B cell (primary cell): ENCODE measurements around the gene C14orf119. TPM values are rescaled to one million over a fixed set of nuclear protein-coding genes. Genes with fewer than 3 reads are reported as not detected.

Source experiments
- ATAC-seq: fragments of 200-7000 bp; cut with Tn5 transposase; one replicate; pipeline ENCODE4 v1.10.0; 2021; ENCODE audit warnings: low read depth, mild to moderate bottlenecking, moderate number of reproducible peaks, moderate library complexity
- CTCF ChIA-PET: fragments of 350-600 bp; sonication (Branson Sonifier 250); formaldehyde crosslinking; loops from one replicate; lab custom pipeline; 2021; ENCODE audit warnings: antibody characterized with exemption, inconsistent platforms; lab: Charles Lee
- POLR2A ChIA-PET: fragments of 350-600 bp; sonication (Branson Sonifier 250); formaldehyde crosslinking; loops from one replicate; lab custom pipeline; 2021; ENCODE audit warnings: antibody characterized with exemption; lab: Charles Lee
- DNase-seq: peaks from one replicate; pipeline ENCODE4 v3.0.0; 2013
- H2AFZ ChIP-seq: 2 replicates; pipeline ENCODE4 v1.6.1; 2012; ENCODE audit warnings: mild to moderate bottlenecking, low read depth, low read length; ENCODE audit not compliant: insufficient read depth, poor library complexity, severe bottlenecking
- H3K27ac ChIP-seq, 2 donors: 1 replicate in 1 of 2; 2 replicates in 1 of 2; pipeline ENCODE4 v1.5.1; 2012 to 2013; ENCODE audit warnings: low read length in 2 of 2, mild to moderate bottlenecking in 2 of 2, moderate library complexity in 1 of 2
- H3K27me3 ChIP-seq, 4 experiments: fragments of 200-600 bp in 1 of 4; sonication (generic) in 1 of 4; replicated peaks in 1 of 4; 1 replicate in 2 of 4; 2 replicates in 2 of 4; pipeline versions ENCODE4 v1.6.1 to v1.7.0; 2013 to 2016; ENCODE audit warnings: low read length in 3 of 4, mild to moderate bottlenecking in 2 of 4, mixed read lengths in 1 of 4, moderate library complexity in 1 of 4; ENCODE audit not compliant: insufficient read depth in 4 of 4, control insufficient read depth in 3 of 4; ENCODE audit errors: control extremely low read depth in 1 of 4
- H3K36me3 ChIP-seq, 2 experiments: replicated peaks in 1 of 2; 1 replicate in 1 of 2; 2 replicates in 1 of 2; pipeline versions ENCODE4 v1.6.1 to v1.7.1; 2013; ENCODE audit warnings: low read length in 1 of 2; ENCODE audit not compliant: insufficient read depth in 2 of 2, control insufficient read depth in 1 of 2; ENCODE audit errors: control extremely low read depth in 1 of 2, extremely low read depth in 1 of 2
- H3K4me1 ChIP-seq, 2 donors: fragments of 200-600 bp in 1 of 2; sonication (generic) in 1 of 2; 1 replicate in 1 of 2; 2 replicates in 1 of 2; pipeline versions ENCODE4 v1.5.1 to v1.6.1; 2013 to 2017; ENCODE audit warnings: low read length in 2 of 2; ENCODE audit not compliant: control insufficient read depth in 2 of 2, insufficient read depth in 2 of 2
- H3K4me2 ChIP-seq: replicated peaks from 2 replicates; pipeline ENCODE3; 2012; ENCODE audit warnings: mild to moderate bottlenecking, low read depth, low read length; ENCODE audit not compliant: poor library complexity, severe bottlenecking
- H3K4me3 ChIP-seq, 5 experiments: fragments of 200-600 bp in 1 of 5; sonication (generic) in 1 of 5; 1 replicate in 3 of 5; 2 replicates in 2 of 5; pipeline versions ENCODE4 v1.5.1 to v1.7.0; 2011 to 2016; ENCODE audit warnings: low read length in 4 of 5, mild to moderate bottlenecking in 4 of 5, low read depth in 2 of 5, control low read depth in 1 of 5, moderate library complexity in 1 of 5; ENCODE audit not compliant: insufficient read depth in 1 of 5; ENCODE audit errors: control extremely low read depth in 1 of 5, extremely low read depth in 1 of 5
- H3K79me2 ChIP-seq: fragments of 200-600 bp; sonication (generic); one replicate; pipeline ENCODE4 v1.6.0; 2016; ENCODE audit warnings: low read length; ENCODE audit not compliant: control insufficient read depth, insufficient read depth
- H3K9ac ChIP-seq: fragments of 200-600 bp; sonication (generic); 2 replicates; pipeline ENCODE4 v1.6.1; 2017; ENCODE audit warnings: mild to moderate bottlenecking, low read length, moderate library complexity
- H3K9me3 ChIP-seq, 3 donors: one replicate each; pipeline versions ENCODE4 v1.6.1 to v1.7.1; 2013; ENCODE audit warnings: low read length in 2 of 3; ENCODE audit not compliant: control insufficient read depth in 2 of 3, insufficient read depth in 1 of 3; ENCODE audit errors: control extremely low read depth in 1 of 3
- H4K20me1 ChIP-seq: 2 replicates; pipeline ENCODE4 v1.6.0; 2012; ENCODE audit warnings: mild to moderate bottlenecking, low read length; ENCODE audit not compliant: insufficient read depth, control insufficient read depth, poor library complexity, severe bottlenecking
- H3K27ac Mint-ChIP-seq: one replicate; pipeline ENCODE4 v1.8.0; 2021; ENCODE audit warnings: mixed read lengths
- H3K27me3 Mint-ChIP-seq: one replicate; pipeline ENCODE4 v1.8.0; 2021; ENCODE audit warnings: mixed read lengths
- H3K4me1 Mint-ChIP-seq: one replicate; pipeline ENCODE4 v1.8.0; 2021; ENCODE audit warnings: mixed read lengths
- H3K4me3 Mint-ChIP-seq: one replicate; pipeline ENCODE4 v1.8.0; 2021; ENCODE audit warnings: mixed read lengths
- H3K9me3 Mint-ChIP-seq: one replicate; pipeline ENCODE4 v1.8.0; 2022; ENCODE audit warnings: mixed read lengths; ENCODE audit not compliant: insufficient read depth
- EZH2 ChIP-seq: IDR thresholded peaks from 2 replicates; pipeline ENCODE4 v1.6.1; 2012; ENCODE audit warnings: borderline replicate concordance, low read depth, mild to moderate bottlenecking, moderate library complexity, low read length; ENCODE audit not compliant: insufficient read depth, poor library complexity, severe bottlenecking
- WGBS: methylation state at CpG from one replicate; pipeline ENCODE4 v1.1.5; 2013; ENCODE audit warnings: missing lambda C conversion rate; ENCODE audit not compliant: insufficient coverage; 5-methylcytosine and 5-hydroxymethylcytosine counted together
- intact Hi-C: fragments of 100-400 bp; cut with micrococcal nuclease; formaldehyde crosslinking; loops from one replicate; pipeline ENCODE4 v1.10.0; 2022
- polyA plus RNA-seq: library from polyadenylated mRNA; depleted of rRNA; stranded (reverse); fragments of >200 nt; gene quantifications from 2 replicates; pipeline ENCODE4 v1.2.3, GENCODE V29; 2012
- total RNA-seq, 2 donors: library from RNA; stranded (reverse); fragments of 120-200 nt in 1 of 2; gene quantifications; 1 replicate in 1 of 2; 2 replicates in 1 of 2; pipeline versions ENCODE4 v1.2.3 to v1.2.4, GENCODE V29; 2013 to 2022
- TF ChIP-seq, protein P1 (sequence below): fragments of 200-600 bp; IDR thresholded peaks from one replicate; pipeline ENCODE4 v1.8.0; 2022; ENCODE audit warnings: antibody characterized with exemption, mild to moderate bottlenecking

C14orf119 gene
- total and polyA plus RNA-seq, 2 donors (not counting 1 experiment from before 2014, with no cell fraction given) = 12.2 to 30.6 TPM

DNA sequence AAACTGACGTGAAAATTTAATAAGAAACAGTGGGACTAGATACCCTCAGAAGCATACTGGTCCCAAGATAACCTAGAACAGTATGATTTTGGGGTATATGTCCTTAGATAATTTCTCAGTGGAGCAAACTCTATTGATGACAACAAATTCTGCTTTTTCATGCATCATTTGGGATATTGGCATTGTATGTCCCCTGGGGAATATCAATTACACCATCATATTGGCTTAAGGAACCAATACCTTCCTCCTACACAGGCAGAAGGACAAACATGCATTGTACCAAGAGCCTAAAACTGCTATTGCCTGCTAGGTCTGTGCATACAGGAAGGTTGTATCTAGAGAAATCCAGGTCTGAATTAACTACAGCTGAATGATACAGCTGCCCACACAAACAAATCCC is 20.4 kb upstream of the C14orf119 start:
- DNase-seq (no peak), ATAC-seq (no peak)
- CTCF ChIA-PET = interaction anchor here (0.6 to 1.5 kb wide), 7 partner anchors 17 to 119 kb away, joined by 3 to 7 read pairs (median 4); partner anchors contain the start of genes ACIN1 and C14orf119
- TF ChIP-seq, protein P1, sequence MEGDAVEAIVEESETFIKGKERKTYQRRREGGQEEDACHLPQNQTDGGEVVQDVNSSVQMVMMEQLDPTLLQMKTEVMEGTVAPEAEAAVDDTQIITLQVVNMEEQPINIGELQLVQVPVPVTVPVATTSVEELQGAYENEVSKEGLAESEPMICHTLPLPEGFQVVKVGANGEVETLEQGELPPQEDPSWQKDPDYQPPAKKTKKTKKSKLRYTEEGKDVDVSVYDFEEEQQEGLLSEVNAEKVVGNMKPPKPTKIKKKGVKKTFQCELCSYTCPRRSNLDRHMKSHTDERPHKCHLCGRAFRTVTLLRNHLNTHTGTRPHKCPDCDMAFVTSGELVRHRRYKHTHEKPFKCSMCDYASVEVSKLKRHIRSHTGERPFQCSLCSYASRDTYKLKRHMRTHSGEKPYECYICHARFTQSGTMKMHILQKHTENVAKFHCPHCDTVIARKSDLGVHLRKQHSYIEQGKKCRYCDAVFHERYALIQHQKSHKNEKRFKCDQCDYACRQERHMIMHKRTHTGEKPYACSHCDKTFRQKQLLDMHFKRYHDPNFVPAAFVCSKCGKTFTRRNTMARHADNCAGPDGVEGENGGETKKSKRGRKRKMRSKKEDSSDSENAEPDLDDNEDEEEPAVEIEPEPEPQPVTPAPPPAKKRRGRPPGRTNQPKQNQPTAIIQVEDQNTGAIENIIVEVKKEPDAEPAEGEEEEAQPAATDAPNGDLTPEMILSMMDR = no peak
- TF ChIP-seq EZH2 = no peak
- WGBS = no CpG with 5 or more reads among the region's 1 CpG
- peaks cover 19 to 67% of the 10 kb centered on the region in 2 experiments for H3K36me3 ChIP-seq
- no peak overlapping the region for H3K27ac ChIP-seq
- no peak overlapping the region for H2AFZ ChIP-seq
- peaks cover 18% of the 10 kb centered on the region for H4K20me1 ChIP-seq
- Mint-ChIP-seq H3K27me3 (no peaks in the 10 kb centered on the region), H3K4me3 (no peak overlapping the region), H3K4me1 (peaks cover 28% of the 10 kb centered on the region), H3K9me3 (no peaks in the 10 kb centered on the region), H3K27ac (no peak overlapping the region)
- H3K4me2 ChIP-seq = no peak overlapping the region
- H3K27me3 ChIP-seq = no peaks in the 10 kb centered on the region
- no peak overlapping the region for H3K4me3 ChIP-seq
- peaks cover 30% of the 10 kb centered on the region for H3K79me2 ChIP-seq
- intact Hi-C loops = no loop called here
- H3K9me3 ChIP-seq = no peaks in the 10 kb centered on the region
- H3K9ac ChIP-seq = no peak overlapping the region
- H3K4me1 ChIP-seq = peaks cover 17 to 21% of the 10 kb centered on the region in 2 donors
- POLR2A ChIA-PET = no interaction called here

DNA sequence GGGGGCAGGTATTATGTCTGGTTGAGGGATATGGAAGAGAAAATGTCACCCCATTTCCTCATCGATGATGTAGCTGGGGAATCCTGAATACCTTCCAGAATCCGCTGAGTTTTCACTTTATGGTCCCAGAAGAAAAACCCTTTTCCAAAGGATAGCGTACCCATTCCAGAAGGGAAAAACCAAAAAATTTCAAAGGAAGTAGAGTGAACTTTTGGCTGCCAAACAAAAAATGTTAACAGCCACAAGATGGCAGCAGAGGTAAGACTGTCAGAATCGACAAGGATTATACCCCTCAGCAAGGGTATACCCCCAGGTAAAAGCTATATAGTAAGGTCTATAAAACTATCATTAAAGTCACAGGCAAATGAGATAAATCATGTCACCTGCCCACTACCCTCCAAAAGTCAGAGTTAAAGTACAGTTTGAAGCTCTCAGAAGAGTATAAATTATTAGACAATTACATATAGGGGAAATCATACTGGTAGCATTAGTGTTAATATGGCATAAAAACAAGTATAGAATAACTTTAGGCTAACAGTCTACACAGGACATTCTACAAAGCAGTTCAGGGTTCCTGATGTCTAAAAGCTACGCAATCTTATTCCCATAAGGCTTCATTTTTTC is 18.4 kb upstream of the C14orf119 start:
- H3K36me3 ChIP-seq = peaks cover 23 to 82% of the 10 kb centered on the region in 2 experiments
- Mint-ChIP-seq H3K4me1 (peaks cover 9% of the 10 kb centered on the region), H3K4me3 (no peak overlapping the region), H3K27me3 (no peaks in the 10 kb centered on the region), H3K9me3 (no peaks in the 10 kb centered on the region), H3K27ac (no peak overlapping the region)
- DNase-seq (peak; percentile 62), ATAC-seq (peak; percentile 66)
- H2AFZ ChIP-seq = no peak overlapping the region
- CTCF ChIA-PET = interaction anchor here (0.6 to 3.4 kb wide), 34 partner anchors 9 to 693 kb away, joined by 3 to 33 read pairs (median 5); partner anchors contain the start of genes ACIN1, C14orf119, CDH24 and SLC7A8
- peaks cover 2 to 4% of the 10 kb centered on the region in 2 donors for H3K4me1 ChIP-seq
- no peak overlapping the region for H3K9ac ChIP-seq
- 67% methylated on average over 1 of the region's 5 CpGs for WGBS
- H3K27me3 ChIP-seq = no peaks in the 10 kb centered on the region
- TF ChIP-seq, protein P1 = peak; percentile 83
- no peak for TF ChIP-seq EZH2
- H3K4me3 ChIP-seq = no peak overlapping the region
- H4K20me1 ChIP-seq = peaks cover 26% of the 10 kb centered on the region
- no peak overlapping the region for H3K27ac ChIP-seq
- H3K79me2 ChIP-seq = peaks cover 18% of the 10 kb centered on the region
- H3K4me2 ChIP-seq = no peak overlapping the region
- intact Hi-C loops = loop anchor here (2.0 kb wide), 1 partner anchor 18 kb away; the partner anchor contains the start of genes ACIN1 and C14orf119
- no peaks in the 10 kb centered on the region for H3K9me3 ChIP-seq
- POLR2A ChIA-PET = interaction anchor here (0.5 kb wide), 1 partner anchor 32 kb away, joined by 5 read pairs; no protein-coding TSS in a partner anchor
